ENCODE measurements around the gene ITM2B.

ITM2B gene

GRCh38 chr13:48316826-48317510, 84.0 kb downstream of the ITM2B start:
- no peak for DNase-seq

DNA sequence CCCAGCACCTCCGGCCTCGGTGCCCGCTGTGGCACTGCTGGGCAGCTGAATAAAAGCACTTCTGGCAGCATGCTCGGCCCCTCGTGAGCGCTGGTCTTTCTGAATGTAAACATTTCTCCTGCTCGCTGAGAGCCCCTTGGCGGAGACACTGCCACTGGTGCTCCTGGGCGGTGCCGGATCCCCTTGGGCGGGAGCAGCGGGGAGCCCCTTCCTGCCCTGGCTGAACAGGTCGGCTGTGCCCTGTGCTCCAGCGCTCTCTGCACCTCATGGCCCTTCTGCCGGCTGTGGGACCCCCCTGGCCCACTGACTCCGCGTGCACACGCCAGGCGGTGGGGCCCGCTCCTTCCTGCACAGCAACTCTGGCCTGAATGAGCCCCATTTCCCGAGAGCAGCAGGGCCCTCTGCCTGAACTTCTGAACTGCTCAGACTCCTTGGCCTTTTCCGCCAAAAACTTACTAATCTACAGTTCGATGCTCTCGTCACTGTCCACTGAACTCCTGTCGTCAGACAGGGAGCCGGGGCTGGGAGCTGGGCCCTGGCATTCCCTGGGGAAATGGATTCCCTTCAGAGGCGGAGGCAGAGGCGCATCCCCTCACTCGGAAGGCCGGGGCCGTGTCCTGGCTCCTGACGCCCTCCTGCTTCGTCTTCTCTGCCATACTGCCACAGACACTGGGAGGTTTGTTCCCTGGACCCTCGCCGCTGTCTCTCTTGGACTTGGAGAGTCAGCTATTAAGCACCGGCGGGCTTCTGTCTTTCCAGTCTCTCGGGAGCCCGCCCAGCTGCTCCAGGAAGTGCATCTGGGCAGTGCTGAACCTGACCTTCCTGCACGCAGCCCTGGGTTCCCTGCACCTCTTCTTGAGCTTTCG, 84.7 kb downstream of the ITM2B start:
- DNase-seq, result no peak

- no peak for DNase-seq
These were observed 85.4 kb downstream of the ITM2B start for GRCh38 chr13:48318377-48318811.

DNA sequence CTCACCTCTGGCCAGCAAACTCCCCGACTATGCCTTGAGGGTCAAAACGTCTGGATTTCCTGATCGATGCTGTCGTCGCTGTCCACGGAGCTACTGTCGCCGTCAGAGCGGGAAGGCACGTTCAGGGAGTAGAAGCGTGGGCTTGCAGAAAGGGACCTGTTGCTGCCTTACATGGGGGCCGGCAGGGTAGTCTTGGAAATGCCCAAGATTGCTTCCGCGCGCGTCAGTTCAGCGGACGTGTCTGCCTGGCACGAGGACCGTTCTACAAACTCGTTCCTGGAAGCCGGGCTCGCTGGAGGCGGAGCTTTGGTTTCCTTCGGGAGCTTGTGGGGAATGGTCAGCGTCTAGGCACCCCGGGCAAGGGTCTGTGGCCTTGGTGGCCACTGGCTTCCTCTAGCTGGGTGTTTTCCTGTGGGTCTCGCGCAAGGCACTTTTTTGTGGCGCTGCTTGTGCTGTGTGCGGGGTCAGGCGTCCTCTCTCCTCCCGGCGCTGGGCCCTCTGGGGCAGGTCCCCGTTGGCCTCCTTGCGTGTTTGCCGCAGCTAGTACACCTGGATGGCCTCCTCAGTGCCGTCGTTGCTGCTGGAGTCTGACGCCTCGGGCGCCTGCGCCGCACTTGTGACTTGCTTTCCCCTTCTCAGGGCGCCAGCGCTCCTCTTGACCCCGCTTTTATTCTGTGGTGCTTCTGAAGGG, 86.0 kb downstream of the ITM2B start:
- peak; percentile 19 for DNase-seq

Measured in CD4-positive, alpha-beta T cell treated with Interleukin-21 for 1 hour (primary cell).